HepG2 (cell line): ENCODE results near the gene SEMA3B. TPM values are rescaled to one million over a fixed set of nuclear protein-coding genes. Genes with fewer than 3 reads are reported as not detected.

Source experiments
- ATAC-seq: fragments of 200-7000 bp; cut with Tn5 transposase; 3 replicates; pipeline ENCODE4 v1.9.1; 2020; ENCODE audit warnings: mild to moderate bottlenecking, moderate library complexity
- BruUV-seq: library from RNA; stranded (reverse); fragments of 400-500 nt; replicated peaks from 2 replicates; lab custom pipeline; 2021; lab: Mats Ljungman, UMichigan
- CTCF ChIA-PET: fragments of 300-600 bp; formaldehyde crosslinking; extraction: SDS; loops from one replicate; lab custom pipeline; 2021; ENCODE audit warnings: low total read pairs, inconsistent platforms, low intra/inter-chr PET ratio; lab: Yijun Ruan, JAX
- POLR2A ChIA-PET: fragments of 350-600 bp; sonication (Branson Sonifier 250); formaldehyde crosslinking; loops from one replicate; lab custom pipeline; 2020; ENCODE audit warnings: antibody characterized with exemption, inconsistent platforms; lab: Yijun Ruan, JAX
- DNase-seq: peaks from one replicate; pipeline ENCODE4 v3.0.0-alpha.2; 2015; ENCODE audit warnings: low spot score
- FAIRE-seq: peaks from 3 replicates; lab custom pipeline; 2011; peaks lifted over from hg19 to GRCh38; lab: Jason Lieb, UNC
- H2AFZ ChIP-seq: one replicate; pipeline ENCODE4 v1.6.1; 2011; ENCODE audit warnings: low read length, inconsistent platforms
- H3K27ac ChIP-seq: fragments of 300-600 bp; 3 replicates; pipeline ENCODE4 v1.8.0; 2011; ENCODE audit warnings: mixed run types, mild to moderate bottlenecking, mixed read lengths, low read length, inconsistent platforms; ENCODE audit not compliant: insufficient read depth; ENCODE audit errors: extremely low read length
- H3K27me3 ChIP-seq, 2 experiments: fragments of 200-600 bp in 1 of 2; 2 replicates in 1 of 2; 3 replicates in 1 of 2; pipeline versions ENCODE4 v1.6.0 to v1.8.0; 2011; ENCODE audit warnings: low read length in 2 of 2, mild to moderate bottlenecking in 2 of 2, moderate library complexity in 2 of 2, inconsistent platforms in 1 of 2; ENCODE audit not compliant: insufficient read depth in 2 of 2, control insufficient read depth in 1 of 2
- H3K36me3 ChIP-seq, 2 experiments: fragments of 200-600 bp in 1 of 2; replicated peaks in 1 of 2; 2 replicates in 1 of 2; 3 replicates in 1 of 2; pipeline versions ENCODE4 v1.5.1 to v1.8.0; 2011; ENCODE audit warnings: low read length in 2 of 2, inconsistent platforms in 1 of 2; ENCODE audit not compliant: insufficient read depth in 2 of 2, control insufficient read depth in 1 of 2
- H3K4me1 ChIP-seq: 2 replicates; pipeline ENCODE4 v1.5.1; 2012; ENCODE audit warnings: low read length, inconsistent platforms; ENCODE audit not compliant: insufficient read depth
- H3K4me2 ChIP-seq: 2 replicates; pipeline ENCODE4 v1.6.0; 2011; ENCODE audit warnings: low read depth, low read length, inconsistent platforms
- H3K4me3 ChIP-seq, 3 experiments: fragments of 200-600 bp in 1 of 3; sonication (generic), shearing (Covaris generic) in 1 of 3; replicated peaks in 1 of 3; 2 replicates each; pipeline ENCODE4 v1.5.1; 2011 to 2016; ENCODE audit warnings: low read length in 3 of 3, inconsistent platforms in 2 of 3, low read depth in 2 of 3, mild to moderate bottlenecking in 2 of 3, control low read depth in 1 of 3, mixed read lengths in 1 of 3; ENCODE audit not compliant: insufficient read depth in 1 of 3
- H3K79me2 ChIP-seq: one replicate; pipeline ENCODE4 v1.6.1; 2011; ENCODE audit warnings: low read length, inconsistent platforms; ENCODE audit not compliant: insufficient read depth
- H3K9ac ChIP-seq: 2 replicates; pipeline ENCODE4 v1.6.0; 2011; ENCODE audit warnings: mild to moderate bottlenecking, low read depth, low read length, inconsistent platforms; ENCODE audit not compliant: insufficient read depth
- H3K9me3 ChIP-seq: 2 replicates; pipeline ENCODE4 v1.5.1; 2012; ENCODE audit warnings: mild to moderate bottlenecking, low read length
- H4K20me1 ChIP-seq: 2 replicates; pipeline ENCODE4 v1.6.0; 2011; ENCODE audit warnings: inconsistent platforms, mild to moderate bottlenecking, low read length, moderate library complexity; ENCODE audit not compliant: insufficient read depth
- AGO2 ChIP-seq: fragments of 200-400 bp; formaldehyde crosslinking; optimal IDR thresholded peaks from 2 replicates; pipeline ENCODE3; 2017; ENCODE audit warnings: mild to moderate bottlenecking, low read depth, low read length, moderate library complexity
- MEIS1 ChIP-seq: sonication (generic); formaldehyde crosslinking; IDR thresholded peaks from 2 replicates; pipeline ENCODE4 v1.9.0; 2021; ENCODE audit warnings: mild to moderate bottlenecking, missing genetic modification reagents, moderate library complexity, borderline replicate concordance
- MTA1 ChIP-seq: sonication (generic); formaldehyde crosslinking; IDR thresholded peaks from 2 replicates; pipeline ENCODE4 v1.4.0; 2020; ENCODE audit warnings: missing genetic modification reagents, mild to moderate bottlenecking, borderline replicate concordance
- RBFOX2 ChIP-seq: fragments of 200-400 bp; formaldehyde crosslinking; IDR thresholded peaks from 2 replicates; pipeline ENCODE4 v1.6.1; 2017; ENCODE audit warnings: low read depth, mild to moderate bottlenecking, low read length
- ZNF772 ChIP-seq: sonication (generic); formaldehyde crosslinking; IDR thresholded peaks from 2 replicates; pipeline ENCODE4 v1.5.0; 2020; ENCODE audit warnings: mild to moderate bottlenecking, missing genetic modification reagents
- WGBS: methylation state at CpG from one replicate; pipeline ENCODE4 v1.1.6; 2017; ENCODE audit warnings: low lambda C conversion rate; 5-methylcytosine and 5-hydroxymethylcytosine counted together
- in situ Hi-C: cut with HindIII; loops from 2 replicates; pipeline ENCODE4 v1.10.0; 2017; ENCODE audit warnings: low pct_unique_long_range_greater_than_20kb; ENCODE audit not compliant: extremely low pct_ligation_motif_present
- intact Hi-C: fragments of 100-400 bp; cut with micrococcal nuclease; formaldehyde crosslinking; loops from one replicate; pipeline ENCODE4 v1.10.0; 2022; ENCODE audit not compliant: unreplicated experiment
- polyA plus RNA-seq, 8 experiments: library from polyadenylated mRNA; depleted of rRNA in 3 of 8; stranded (reverse) in 7 of 8; unstranded in 1 of 8; fragments of >200 nt; fragmentation: Illumina TruSeq in 4 of 8; extraction: Trizol in 4 of 8; gene quantifications; 2 replicates each; pipeline versions ENCODE4 v1.2.1 to v1.2.3, GENCODE V29; 2011 to 2016; ENCODE audit warnings: low read depth in 4 of 8, missing spikeins in 1 of 8, mixed read lengths in 1 of 8; ENCODE audit not compliant: insufficient read depth in 1 of 8
- total RNA-seq, 5 experiments: library from RNA; depleted of rRNA; stranded (reverse); fragments of >200 nt; fragmentation: Illumina TruSeq; extraction: Trizol; gene quantifications; 2 replicates each; pipeline ENCODE4 v1.2.3, GENCODE V29; 2016; ENCODE audit warnings: low read depth in 1 of 5

Gene SEMA3B
- total and polyA plus RNA-seq, 2 of the 13 experiments (the other 11 are each of a cell fraction or from before 2014, with no cell fraction given), result 93.2 to 158 TPM

GRCh38 chr3:50275141-50275995, 6.4 kb downstream of the SEMA3B start:
- CTCF ChIA-PET, result interaction anchor here (1.9 to 6.4 kb wide), 3 partner anchors 16 to 49 kb away, joined by 10 to 81 read pairs (median 63); no protein-coding TSS in a partner anchor
- Histone ChIP-seq H3K9ac (no peak overlapping the region), H3K4me3 (no peak overlapping the region), H3K27me3 (no peaks in the 10 kb centered on the region; a peak in 1 of 5 replicates), H3K79me2 (peaks cover 20% of the 10 kb centered on the region), H3K9me3 (no peaks in the 10 kb centered on the region), H3K36me3 (peaks cover 14 to 30% of the 10 kb centered on the region in 2 experiments), H3K4me2 (no peak overlapping the region), H4K20me1 (no peaks in the 10 kb centered on the region; the same call in 1 of the 2 replicates), H3K27ac (no peak overlapping the region), H3K4me1 (peaks cover 59% of the 10 kb centered on the region), H2AFZ (no peak overlapping the region)
- intact Hi-C loops, result no loop called here
- no peak for FAIRE-seq
- BruUV-seq, result no TSS peak
- TF ChIP-seq RBFOX2 (peak; percentile 75), MTA1 (CRISPR knock-in tag) (no peak), AGO2 (peak; percentile 69)
- DNase-seq, result no peak
- 98% methylated on average over 52 of the region's 65 CpGs for WGBS
- POLR2A ChIA-PET, result interaction anchor here (0.8 to 1.7 kb wide), 3 partner anchors 10 to 15 kb away, joined by 3 to 7 read pairs (median 4); no protein-coding TSS in a partner anchor
- in situ Hi-C loops, result loop anchor here (10.0 kb wide), 1 partner anchor 81 kb away; the partner anchor contains the start of gene GNAT1
- ATAC-seq, result no peak

GRCh38 chr3:50275996-50276761, 7.2 kb downstream of the SEMA3B start:
- no peaks in the 10 kb centered on the region for H3K9me3 ChIP-seq
- peaks cover 14 to 30% of the 10 kb centered on the region in 2 experiments for H3K36me3 ChIP-seq
- no peak overlapping the region for H3K4me2 ChIP-seq
- no peaks in the 10 kb centered on the region; the same call in 1 of the 2 replicates for H4K20me1 ChIP-seq
- CTCF ChIA-PET, result interaction anchor here (6.4 kb wide), 1 partner anchor 49 kb away, joined by 63 read pairs; no protein-coding TSS in a partner anchor
- H3K4me3 ChIP-seq, result no peak overlapping the region
- H3K27me3 ChIP-seq, result no peaks in the 10 kb centered on the region
- H2AFZ ChIP-seq, result no peak overlapping the region
- H3K79me2 ChIP-seq, result peaks cover 12% of the 10 kb centered on the region
- intact Hi-C loops (no loop called here), in situ Hi-C loops (loop anchor here (10.0 kb wide), 1 partner anchor 81 kb away; the partner anchor contains the start of gene GNAT1)
- H3K27ac ChIP-seq, result no peak overlapping the region
- FAIRE-seq (no peak), ATAC-seq (no peak)
- POLR2A ChIA-PET, result interaction anchor here (0.8 to 1.7 kb wide), 3 partner anchors 12 to 16 kb away, joined by 3 to 7 read pairs (median 4); partner anchors contain the start of gene IFRD2
- BruUV-seq, result TSS peak; percentile 30
- H3K4me1 ChIP-seq, result peaks cover 51% of the 10 kb centered on the region
- H3K9ac ChIP-seq, result no peak overlapping the region
- no peak for TF ChIP-seq MEIS1 (CRISPR knock-in tag)
- TF ChIP-seq ZNF772 (CRISPR knock-in tag), result no peak
- peak; percentile 87 for TF ChIP-seq AGO2
- TF ChIP-seq RBFOX2, result peak; percentile 66
- TF ChIP-seq, all 625 proteins: peak for 2
- DNase-seq, result no peak
- 97% methylated on average over 74 of the region's 79 CpGs for WGBS
